Astrocyte of the cerebellum (primary cell): ENCODE data around the gene WDR38.

Experiments used
- DNase-seq: peaks from one replicate; pipeline ENCODE4 v3.0.0-alpha.2; 2011; ENCODE audit warnings: low read depth
- H3K4me3 ChIP-seq: 2 replicates; pipeline ENCODE4 v1.5.1; 2011; ENCODE audit warnings: mild to moderate bottlenecking, low read depth, low read length, moderate library complexity
- in situ Hi-C: cut with HindIII; loops from 2 replicates; pipeline ENCODE4 v1.10.0; 2017; ENCODE audit warnings: low sequenced_read_pairs
- TF ChIP-seq, protein P1 (sequence below): IDR thresholded peaks from 2 replicates; pipeline ENCODE4 v1.5.1; 2012; ENCODE audit warnings: low read length, low read depth, moderate library complexity, mild to moderate bottlenecking; ENCODE audit errors: missing control alignments

WDR38 gene

DNA sequence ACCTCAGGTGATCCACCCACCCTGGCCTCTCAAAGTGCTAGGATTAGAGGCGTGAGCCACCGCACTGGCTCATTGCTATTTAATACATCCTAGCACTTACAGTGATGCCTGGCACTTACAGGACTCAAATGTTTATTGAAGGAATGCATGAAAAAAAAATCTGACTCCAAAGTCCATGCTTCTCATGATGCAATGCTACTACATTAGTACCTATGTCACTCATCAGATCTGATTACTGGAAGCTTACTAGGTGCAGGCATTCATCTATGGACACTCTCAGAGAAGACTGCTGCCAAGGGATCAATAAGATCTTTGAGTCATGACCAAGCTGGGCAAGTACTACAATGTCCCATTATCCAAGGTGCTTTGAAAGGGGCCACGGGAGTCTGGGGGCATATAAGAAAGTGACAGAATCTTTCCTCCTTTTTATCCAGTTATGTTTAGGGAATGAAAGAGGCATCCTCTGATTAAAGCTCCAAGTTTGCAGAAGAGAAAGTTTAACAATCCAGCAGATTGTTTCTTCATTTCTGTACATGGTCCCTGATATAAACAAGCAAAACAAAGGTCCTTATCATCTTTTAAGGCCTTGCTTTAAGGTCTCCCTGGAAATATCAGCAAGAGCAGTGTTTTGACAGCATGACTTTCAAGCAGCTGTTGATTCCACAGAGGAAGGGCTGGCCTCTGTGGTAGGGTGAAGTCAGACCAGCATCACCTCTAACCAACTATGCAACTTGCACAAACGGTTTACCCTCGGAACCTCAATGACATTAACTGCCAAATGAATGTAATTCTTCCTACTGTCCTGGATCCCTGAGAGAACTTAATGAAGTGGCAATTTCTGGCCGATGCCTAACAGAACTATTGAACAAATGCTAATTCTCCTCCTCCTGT is 44.6 kb downstream of the WDR38 start:
- no peak overlapping the region for H3K4me3 ChIP-seq
- no peak for DNase-seq
- in situ Hi-C loops = no loop called here
- TF ChIP-seq, protein P1, sequence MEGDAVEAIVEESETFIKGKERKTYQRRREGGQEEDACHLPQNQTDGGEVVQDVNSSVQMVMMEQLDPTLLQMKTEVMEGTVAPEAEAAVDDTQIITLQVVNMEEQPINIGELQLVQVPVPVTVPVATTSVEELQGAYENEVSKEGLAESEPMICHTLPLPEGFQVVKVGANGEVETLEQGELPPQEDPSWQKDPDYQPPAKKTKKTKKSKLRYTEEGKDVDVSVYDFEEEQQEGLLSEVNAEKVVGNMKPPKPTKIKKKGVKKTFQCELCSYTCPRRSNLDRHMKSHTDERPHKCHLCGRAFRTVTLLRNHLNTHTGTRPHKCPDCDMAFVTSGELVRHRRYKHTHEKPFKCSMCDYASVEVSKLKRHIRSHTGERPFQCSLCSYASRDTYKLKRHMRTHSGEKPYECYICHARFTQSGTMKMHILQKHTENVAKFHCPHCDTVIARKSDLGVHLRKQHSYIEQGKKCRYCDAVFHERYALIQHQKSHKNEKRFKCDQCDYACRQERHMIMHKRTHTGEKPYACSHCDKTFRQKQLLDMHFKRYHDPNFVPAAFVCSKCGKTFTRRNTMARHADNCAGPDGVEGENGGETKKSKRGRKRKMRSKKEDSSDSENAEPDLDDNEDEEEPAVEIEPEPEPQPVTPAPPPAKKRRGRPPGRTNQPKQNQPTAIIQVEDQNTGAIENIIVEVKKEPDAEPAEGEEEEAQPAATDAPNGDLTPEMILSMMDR = no peak

DNA sequence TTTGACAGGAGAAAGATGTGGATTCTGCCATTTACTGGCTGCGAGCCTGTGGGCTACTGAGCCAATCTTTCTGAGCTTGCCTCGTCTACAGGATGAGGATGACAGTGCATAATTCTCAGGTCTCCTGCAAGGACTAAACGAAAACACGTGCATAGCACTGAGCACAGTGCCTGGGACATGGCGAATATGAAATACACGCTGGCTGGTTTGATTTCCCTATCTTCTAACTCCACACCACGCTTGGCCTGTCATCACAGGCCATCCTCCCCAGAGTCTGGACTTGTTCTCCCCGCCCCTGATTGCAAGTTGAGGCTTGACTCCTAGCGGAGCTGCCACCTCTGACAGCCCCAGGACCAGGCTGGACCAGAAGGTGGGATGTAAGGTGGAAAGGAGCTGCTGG is 46.6 kb downstream of the WDR38 start:
- TF ChIP-seq, protein P1 = no peak
- no peak overlapping the region for H3K4me3 ChIP-seq
- in situ Hi-C loops = no loop called here
- no peak for DNase-seq

DNA sequence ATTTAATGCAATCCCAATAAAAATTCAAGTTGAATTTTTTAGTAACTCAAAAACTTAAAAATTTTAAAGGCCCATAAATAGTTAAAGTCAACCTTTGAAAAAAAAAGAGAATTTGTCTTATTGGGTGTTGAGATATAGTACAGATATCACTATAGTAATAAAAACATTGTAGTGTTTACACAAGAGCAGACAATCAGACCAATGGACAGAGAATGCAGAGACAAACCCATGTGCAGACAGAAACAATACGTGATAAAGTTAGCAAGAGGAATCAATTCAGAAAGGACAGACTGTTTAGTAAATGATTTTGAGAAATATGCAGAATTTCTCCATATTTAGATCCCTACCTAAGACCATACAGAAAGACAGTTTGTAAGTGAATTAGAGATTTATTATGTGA is 53.7 kb downstream of the WDR38 start:
- TF ChIP-seq, protein P1 = no peak
- no peak overlapping the region for H3K4me3 ChIP-seq
- no peak for DNase-seq
- in situ Hi-C loops = no loop called here
